ENCODE results near the gene QRFP.

Gene QRFP

DNA sequence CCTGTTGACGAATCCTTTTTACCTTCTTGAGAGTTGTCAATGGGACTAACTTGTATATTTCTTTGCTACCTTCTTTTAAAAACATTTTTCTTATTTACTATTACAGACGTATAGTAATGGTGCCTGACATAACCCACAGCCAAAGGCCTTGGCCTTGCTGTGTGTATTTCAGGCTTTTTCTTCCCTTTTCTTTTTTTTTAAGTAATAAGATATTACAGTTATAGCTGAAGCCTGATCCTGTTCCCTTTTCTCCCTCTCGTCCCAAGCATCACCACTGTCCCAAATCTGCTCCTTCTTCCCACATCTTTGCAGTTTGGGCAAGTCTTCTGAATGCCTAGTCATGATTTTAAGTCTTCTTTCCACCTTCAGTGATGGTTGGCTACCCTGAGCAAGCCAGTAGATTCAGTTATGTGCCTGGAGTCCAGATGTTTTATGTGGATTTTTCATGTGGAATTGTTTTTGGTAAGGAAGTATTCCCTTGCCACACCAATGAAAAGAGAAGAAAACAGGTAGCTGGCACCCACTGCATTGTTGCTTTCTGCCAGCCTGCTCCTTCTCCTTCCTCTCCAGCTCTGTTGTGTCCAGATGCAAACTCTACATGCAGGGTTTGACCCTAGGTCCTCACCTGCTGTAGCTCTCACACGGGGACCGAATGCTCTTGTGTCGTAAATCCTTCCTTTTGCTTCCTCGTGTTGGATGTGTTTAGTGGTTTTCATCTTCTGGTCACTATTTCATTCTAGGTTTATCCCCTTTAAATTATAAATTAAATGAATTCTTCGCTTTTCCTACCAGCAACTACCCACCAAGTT, 35.0 kb downstream of the QRFP start:
- no peaks in the 10 kb centered on the region for H3K27me3 ChIP-seq (replicated peaks; ENCODE audit: control insufficient read depth, insufficient read depth, low read length)
- DNase-seq (ENCODE audit: extremely low read depth, insufficient read length) = no peak
- no peak overlapping the region for H3K4me3 ChIP-seq (replicated peaks; ENCODE audit: low read depth, low read length)
- H3K36me3 ChIP-seq (ENCODE audit: control insufficient read depth, insufficient read depth, low read length) = peaks cover 13% of the 10 kb centered on the region
- TF ChIP-seq, protein P1, sequence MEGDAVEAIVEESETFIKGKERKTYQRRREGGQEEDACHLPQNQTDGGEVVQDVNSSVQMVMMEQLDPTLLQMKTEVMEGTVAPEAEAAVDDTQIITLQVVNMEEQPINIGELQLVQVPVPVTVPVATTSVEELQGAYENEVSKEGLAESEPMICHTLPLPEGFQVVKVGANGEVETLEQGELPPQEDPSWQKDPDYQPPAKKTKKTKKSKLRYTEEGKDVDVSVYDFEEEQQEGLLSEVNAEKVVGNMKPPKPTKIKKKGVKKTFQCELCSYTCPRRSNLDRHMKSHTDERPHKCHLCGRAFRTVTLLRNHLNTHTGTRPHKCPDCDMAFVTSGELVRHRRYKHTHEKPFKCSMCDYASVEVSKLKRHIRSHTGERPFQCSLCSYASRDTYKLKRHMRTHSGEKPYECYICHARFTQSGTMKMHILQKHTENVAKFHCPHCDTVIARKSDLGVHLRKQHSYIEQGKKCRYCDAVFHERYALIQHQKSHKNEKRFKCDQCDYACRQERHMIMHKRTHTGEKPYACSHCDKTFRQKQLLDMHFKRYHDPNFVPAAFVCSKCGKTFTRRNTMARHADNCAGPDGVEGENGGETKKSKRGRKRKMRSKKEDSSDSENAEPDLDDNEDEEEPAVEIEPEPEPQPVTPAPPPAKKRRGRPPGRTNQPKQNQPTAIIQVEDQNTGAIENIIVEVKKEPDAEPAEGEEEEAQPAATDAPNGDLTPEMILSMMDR (IDR thresholded peaks at IDR 0.05; ENCODE audit: insufficient read depth, low read length, poor library complexity, severe bottlenecking) = no peak

DNA sequence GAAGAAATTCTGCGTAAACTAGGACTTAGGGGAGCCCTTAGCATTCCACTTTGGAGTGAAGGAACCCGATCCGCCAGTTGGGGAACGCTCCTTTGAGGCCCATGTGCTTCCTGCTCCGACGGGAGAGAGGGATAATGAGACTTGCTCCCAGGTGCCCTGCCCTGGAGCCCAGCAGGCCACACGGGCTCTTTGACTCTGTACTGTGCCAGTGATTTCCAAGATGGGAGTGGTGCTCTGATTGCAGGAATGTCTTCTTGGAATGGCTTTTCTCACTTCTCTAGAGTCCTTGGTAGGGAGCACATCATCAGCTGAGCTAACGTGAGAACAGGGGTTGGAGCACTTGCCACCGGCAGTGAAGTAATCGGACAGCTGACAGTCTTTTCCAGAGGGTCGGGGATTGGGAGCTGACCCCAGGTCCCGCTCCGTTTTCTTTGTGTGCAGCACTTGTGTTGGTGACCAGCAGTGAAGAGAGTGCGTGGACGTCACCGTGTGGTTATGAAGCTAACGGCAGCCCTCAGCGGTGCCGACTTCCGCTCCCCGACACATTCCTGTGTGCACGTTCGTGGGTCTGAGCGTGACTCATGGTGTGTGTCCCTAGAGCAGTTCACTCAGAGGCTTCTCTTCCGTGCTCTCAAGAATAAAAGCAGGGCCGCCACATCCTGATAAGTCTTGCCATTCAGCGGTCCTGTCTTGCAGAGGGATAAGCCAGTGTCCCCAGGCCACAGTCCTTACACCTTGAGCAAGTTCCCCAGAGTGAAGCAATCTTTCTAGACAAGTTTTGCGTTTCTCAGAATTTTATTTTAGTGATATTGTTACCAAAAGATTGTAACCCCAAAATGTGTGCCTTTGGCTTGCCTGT, 35.9 kb downstream of the QRFP start:
- Histone ChIP-seq H3K4me3 (replicated peaks; ENCODE audit: low read depth, low read length) (no peak overlapping the region), H3K27me3 (replicated peaks; ENCODE audit: control insufficient read depth, insufficient read depth, low read length) (no peaks in the 10 kb centered on the region), H3K36me3 (ENCODE audit: control insufficient read depth, insufficient read depth, low read length) (peaks cover 15% of the 10 kb centered on the region)
- DNase-seq (ENCODE audit: extremely low read depth, insufficient read length) = no peak
- TF ChIP-seq, protein P1 (IDR thresholded peaks at IDR 0.05; ENCODE audit: insufficient read depth, low read length, poor library complexity, severe bottlenecking) = no peak

DNA sequence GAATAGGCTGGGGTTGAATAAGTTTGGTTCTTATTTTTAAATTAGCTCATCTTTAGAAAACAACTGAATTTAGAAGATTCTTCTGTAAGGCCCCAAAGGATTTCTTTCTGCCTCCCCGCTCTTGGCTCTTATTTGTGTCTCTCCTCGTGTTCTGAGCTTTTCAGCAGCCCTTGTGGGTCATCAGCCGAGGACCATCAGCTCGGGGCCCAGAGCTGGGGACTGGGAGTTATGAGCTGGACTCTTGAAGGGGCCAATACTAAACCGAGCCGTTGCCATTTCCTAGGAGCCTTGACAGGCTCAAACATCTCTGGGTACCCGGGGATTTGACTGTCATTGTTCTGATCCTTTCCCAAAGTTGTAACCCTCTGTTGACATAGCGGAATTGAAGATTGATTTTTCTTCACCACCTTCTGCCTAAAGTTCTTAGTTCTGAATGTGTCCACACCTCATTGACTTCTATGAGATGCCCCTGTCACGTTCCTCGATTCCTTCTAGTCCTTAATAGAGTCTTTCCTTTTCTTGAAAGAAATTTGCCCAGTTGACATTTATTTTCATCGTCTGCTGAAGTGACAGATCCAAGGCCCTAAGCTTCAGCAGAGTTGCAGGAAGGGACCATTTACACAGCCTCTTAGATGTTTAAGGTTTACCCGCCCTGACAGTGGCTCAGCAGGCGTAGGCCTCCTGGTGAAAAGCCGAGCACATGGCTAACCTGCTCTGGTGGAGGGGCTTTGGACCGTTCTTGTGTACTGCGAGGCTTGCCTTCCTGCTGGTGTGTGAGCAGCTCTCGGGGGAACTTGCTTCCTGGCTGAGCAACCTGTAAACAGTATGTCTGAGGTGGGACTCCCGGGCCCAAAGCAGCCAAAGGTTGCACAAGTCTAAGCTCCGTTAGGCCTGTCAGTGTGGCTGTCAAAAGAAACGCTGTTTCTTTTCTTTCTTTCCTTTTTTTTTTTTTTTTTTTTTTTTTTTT, 37.6 kb downstream of the QRFP start:
- Histone ChIP-seq H3K27me3 (replicated peaks; ENCODE audit: control insufficient read depth, insufficient read depth, low read length) (no peaks in the 10 kb centered on the region), H3K36me3 (ENCODE audit: control insufficient read depth, insufficient read depth, low read length) (peaks cover 13% of the 10 kb centered on the region), H3K4me3 (replicated peaks; ENCODE audit: low read depth, low read length) (no peak overlapping the region)
- DNase-seq (ENCODE audit: extremely low read depth, insufficient read length) = no peak
- TF ChIP-seq, protein P1 (IDR thresholded peaks at IDR 0.05; ENCODE audit: insufficient read depth, low read length, poor library complexity, severe bottlenecking) = no peak

DNA sequence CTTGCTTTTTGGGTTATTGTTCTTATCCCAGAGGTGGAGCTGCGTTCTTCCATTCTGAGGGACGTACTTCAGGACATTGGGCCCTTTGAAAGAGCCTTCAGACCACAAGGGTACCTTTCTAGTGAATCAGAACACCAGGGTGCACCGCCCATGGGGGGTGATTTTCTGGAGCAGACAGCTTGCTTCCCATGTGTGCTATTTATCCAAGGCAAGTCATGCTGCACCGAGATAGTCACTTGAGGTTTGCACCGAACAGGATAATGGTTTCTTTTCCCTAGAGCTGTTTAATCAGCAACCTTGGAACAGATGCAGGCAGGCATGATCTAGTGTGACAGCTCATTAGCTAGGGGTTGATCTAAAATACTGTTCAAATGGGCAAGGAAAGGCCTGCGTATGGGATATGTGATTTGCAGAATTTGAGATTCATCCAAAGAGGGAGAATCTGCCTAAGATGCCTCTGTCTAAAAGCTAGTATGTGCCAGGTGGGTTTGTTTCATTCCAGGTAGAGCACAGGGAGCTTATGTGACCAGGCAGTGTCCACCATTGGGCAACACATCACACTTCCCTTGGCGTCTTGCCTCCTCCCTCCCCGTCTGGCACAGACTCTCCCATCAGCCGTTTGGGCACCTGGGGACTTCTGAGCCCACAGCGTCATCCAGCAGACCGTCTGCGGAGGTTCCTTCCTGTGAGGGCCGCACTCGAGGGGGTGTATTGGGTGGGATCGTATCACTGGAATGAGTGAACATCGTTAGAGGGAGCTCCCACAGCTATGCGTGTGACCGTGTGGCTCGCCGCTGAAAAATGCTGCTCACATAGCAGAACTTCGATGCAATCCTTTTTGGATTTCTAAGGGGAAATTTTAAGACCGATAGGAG, 38.5 kb downstream of the QRFP start:
- DNase-seq (ENCODE audit: extremely low read depth, insufficient read length) = no peak
- TF ChIP-seq, protein P1 (IDR thresholded peaks at IDR 0.05; ENCODE audit: insufficient read depth, low read length, poor library complexity, severe bottlenecking) = no peak
- Histone ChIP-seq H3K4me3 (replicated peaks; ENCODE audit: low read depth, low read length) (no peak overlapping the region), H3K27me3 (replicated peaks; ENCODE audit: control insufficient read depth, insufficient read depth, low read length) (no peaks in the 10 kb centered on the region), H3K36me3 (ENCODE audit: control insufficient read depth, insufficient read depth, low read length) (peaks cover 13% of the 10 kb centered on the region)
